ENCODE results near the gene TIAL1. TPM values are rescaled to one million over a fixed set of nuclear protein-coding genes. Genes with fewer than 3 reads are reported as not detected.

The TIAL1 gene
- 54.3 and 57.8 TPM in 2 replicates for total RNA-seq (2014; rRNA removed; shearing (Covaris generic))

GRCh38 chr10:119596537-119597404 is at the start of gene TIAL1:
Gene TIAL1, minus strand, starts transcription at chr10:119596964. Its CDS starts 499 bp downstream, at chr10:119596465.

DNA sequence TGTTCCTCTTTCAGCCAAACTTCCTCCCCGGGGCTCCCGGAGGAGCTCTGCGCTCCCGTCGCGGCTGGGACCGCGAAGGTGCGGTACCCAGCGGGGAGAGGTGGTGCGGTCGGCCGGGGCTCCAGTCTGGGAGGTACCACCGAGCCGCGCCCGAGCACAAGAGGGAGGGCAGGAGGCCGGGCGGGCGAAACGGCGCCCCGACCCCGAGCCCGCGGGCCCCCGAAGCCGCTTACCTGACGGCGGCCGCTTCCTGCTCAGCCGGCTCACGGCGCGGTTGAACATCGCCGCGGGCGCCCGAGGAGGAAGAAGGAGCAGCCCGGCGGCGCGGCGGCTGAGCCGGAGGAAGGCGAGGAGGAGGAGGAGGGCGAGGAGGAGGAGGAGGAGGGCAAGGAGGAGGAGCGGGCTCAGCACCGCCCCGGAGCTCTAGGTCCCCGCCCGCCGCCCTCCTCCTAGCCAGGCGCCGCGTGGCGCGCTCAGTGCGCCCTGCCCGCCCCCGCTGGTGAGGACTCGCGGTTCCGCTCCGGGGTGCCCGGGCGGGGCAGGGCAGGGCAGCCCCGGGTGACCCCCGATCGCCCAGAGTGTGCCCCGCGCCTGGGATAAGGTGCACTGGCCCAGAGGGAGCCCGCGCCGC is 54.3 kb downstream of the TIAL1 start, which contains the start of gene RGS10:
RGS10 (minus strand) TSS at position 363 of the 631 bp plus-strand sequence; CDS start at position 282, 81 bp downstream.

Other genes with a start within 250 kb of the TIAL1 start
- 14.1 and 20.5 TPM in 2 replicates for gene RGS10, start 54.2 kb downstream of the TIAL1 start, total RNA-seq (2014; rRNA removed; shearing (Covaris generic))
- gene BAG3, start 54.4 kb upstream of the TIAL1 start, total RNA-seq (2014; rRNA removed; shearing (Covaris generic)): 34.1 and 40.2 TPM in 2 replicates
- 95.6 and 100.0 TPM in 2 replicates for gene INPP5F, start 129.1 kb upstream of the TIAL1 start, total RNA-seq (2014; rRNA removed; shearing (Covaris generic))